HG02884 (cell line): ENCODE measurements around the gene BYSL.
A peak's percentile ranks its signal among the peaks of the same experiment; 100 is the strongest.
"Not testable (repeated sequence)": the region's sequence is repeated elsewhere in the genome, so short reads cannot be mapped to it uniquely, and the experiment has no call there.

Experiments used
- ATAC-seq: cut with Tn5 transposase; IDR thresholded peaks from one replicate; pipeline ENCODE4 v1.9.1; 2021; ENCODE audit warnings: mild to moderate bottlenecking, moderate library complexity; ENCODE audit not compliant: unreplicated experiment

Gene BYSL

GRCh38 chr6:41941280-41942066 is 20.2 kb downstream of the BYSL start, which contains the start of gene CCND3:
TSS of gene CCND3 (minus strand) at chr6:41941808. CDS start at chr6:41941649, 159 bp downstream.
- ATAC-seq: peak; percentile 78

- peak; percentile 23 for ATAC-seq
Observed at GRCh38 chr6:41942067-41942851, 21.0 kb downstream of the BYSL start.

- not testable (repeated sequence) for ATAC-seq
Observed at GRCh38 chr6:41942882-41943281, 21.6 kb downstream of the BYSL start.

GRCh38 chr6:41943456-41943855 is 22.2 kb downstream of the BYSL start:
- no peak for ATAC-seq

GRCh38 chr6:41947581-41948220 is 26.4 kb downstream of the BYSL start:
- no peak for ATAC-seq

- no peak for ATAC-seq
Observed at GRCh38 chr6:41954668-41955067, 33.4 kb downstream of the BYSL start.

GRCh38 chr6:41955412-41955811 is 34.1 kb downstream of the BYSL start:
- no peak for ATAC-seq

GRCh38 chr6:41957117-41957516 is 35.8 kb downstream of the BYSL start:
- no peak for ATAC-seq

GRCh38 chr6:41958022-41958856 is 36.9 kb downstream of the BYSL start:
- ATAC-seq: no peak

- ATAC-seq: no peak
Observed at GRCh38 chr6:41960028-41960427, 38.7 kb downstream of the BYSL start.

GRCh38 chr6:41963371-41963770 is 42.1 kb downstream of the BYSL start:
- no peak for ATAC-seq

- no peak for ATAC-seq
Observed at GRCh38 chr6:41964201-41964887, 43.0 kb downstream of the BYSL start.

- ATAC-seq: no peak
Observed at GRCh38 chr6:41965429-41966213, 44.3 kb downstream of the BYSL start.

- no peak for ATAC-seq
Observed at GRCh38 chr6:41966214-41966920, 45.1 kb downstream of the BYSL start.

GRCh38 chr6:41966961-41967311 is 45.6 kb downstream of the BYSL start:
- no peak for ATAC-seq

- no peak for ATAC-seq
Observed at GRCh38 chr6:41967312-41968287, 46.3 kb downstream of the BYSL start.

- ATAC-seq: no peak
Observed at GRCh38 chr6:41970436-41970846, 49.1 kb downstream of the BYSL start.

GRCh38 chr6:41972826-41973225 is 51.5 kb downstream of the BYSL start:
- ATAC-seq: no peak
